ENCODE measurements around the gene BCL10. TPM values are rescaled to one million over a fixed set of nuclear protein-coding genes. Genes with fewer than 3 reads are reported as not detected.

Gene BCL10
- total RNA-seq, 2 donors from 2014 or later = 27.3 to 31.4 TPM

GRCh38 chr1:85219853-85220610 is 56.4 kb downstream of the BCL10 start:
- no peak overlapping the region for H3K27ac Mint-ChIP-seq
- ATAC-seq = no peak
- no peaks in the 10 kb centered on the region for H3K36me3 Mint-ChIP-seq
- DNase-seq (ENCODE audit: low spot score in 2 of 2) = no peak
- no peaks in the 10 kb centered on the region for H3K9me3 Mint-ChIP-seq

DNA sequence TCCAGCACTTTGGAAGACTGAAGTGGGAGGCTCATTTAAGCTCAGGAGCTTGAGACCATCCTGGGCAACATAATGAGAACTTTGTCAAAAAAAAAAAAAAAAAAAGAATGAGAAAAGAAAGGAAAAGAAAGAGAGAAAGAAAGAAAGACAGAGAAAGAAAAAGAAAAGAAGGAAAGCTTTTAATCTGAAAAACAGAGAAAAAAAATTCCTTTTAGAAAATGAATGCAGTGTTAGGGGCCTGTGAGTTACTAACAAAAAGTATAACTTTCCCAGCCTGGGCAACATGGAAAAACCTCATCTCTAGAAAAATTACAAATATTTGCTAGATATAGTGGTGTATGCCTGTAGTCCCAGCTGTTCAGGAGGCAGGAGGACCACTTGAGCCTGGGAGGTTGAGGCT is 59.7 kb downstream of the BCL10 start:
- Mint-ChIP-seq H3K9me3 (no peaks in the 10 kb centered on the region), H3K36me3 (no peaks in the 10 kb centered on the region), H3K27ac (no peak overlapping the region)
- no peak for ATAC-seq
- DNase-seq (ENCODE audit: low spot score in 2 of 2) = no peak

Other genes with a start within 250 kb of the BCL10 start
- gene MCOLN3, start 228.1 kb downstream of the BCL10 start, total RNA-seq = under 1 TPM; 0.16 to 0.27 TPM
- gene SYDE2, start 75.6 kb downstream of the BCL10 start, total RNA-seq = 1 to 10 TPM; 3.5 to 4.1 TPM
- 10 to 100 TPM; 21.0 to 35.4 TPM for gene C1orf52, start 17.0 kb downstream of the BCL10 start, total RNA-seq
- gene DDAH1, start 188.5 kb upstream of the BCL10 start, total RNA-seq = not detected